Loucy (cell line): Measurements from ENCODE around the gene FAM114A2.

Experiments used
- EZH2phosphoT487 ChIP-seq: fragments of 200-600 bp; IDR thresholded peaks from 2 replicates; pipeline ENCODE4 v1.6.1; 2018; ENCODE audit warnings: antibody characterized with exemption, mild to moderate bottlenecking, moderate library complexity, borderline replicate concordance
- TF ChIP-seq, protein P1 (sequence below): fragments of 200-600 bp; sonication (generic); conservative IDR thresholded peaks from 2 replicates; pipeline ENCODE4 v1.5.1; 2014; ENCODE audit warnings: mild to moderate bottlenecking, antibody characterized with exemption, low read length

DNA sequence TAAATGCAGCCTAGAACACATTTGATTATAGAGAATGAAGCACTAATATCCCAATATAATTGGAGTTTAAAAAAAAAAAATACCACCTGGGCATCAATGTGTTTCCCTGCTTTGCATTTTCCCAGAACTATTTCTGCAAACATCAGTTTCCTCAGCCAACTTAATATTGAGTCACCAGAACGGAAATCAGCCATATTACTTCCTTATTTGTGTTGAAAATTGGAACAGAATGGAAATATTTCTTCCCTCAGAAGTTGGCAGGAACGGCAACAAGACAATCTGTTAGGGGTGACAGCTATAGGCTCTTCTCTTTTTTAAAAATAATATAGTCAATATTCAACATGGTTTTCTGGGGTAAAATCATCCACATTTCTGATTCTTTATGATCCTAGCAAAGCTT is 4.1 kb upstream of the FAM114A2 start:
- TF ChIP-seq, protein P1, sequence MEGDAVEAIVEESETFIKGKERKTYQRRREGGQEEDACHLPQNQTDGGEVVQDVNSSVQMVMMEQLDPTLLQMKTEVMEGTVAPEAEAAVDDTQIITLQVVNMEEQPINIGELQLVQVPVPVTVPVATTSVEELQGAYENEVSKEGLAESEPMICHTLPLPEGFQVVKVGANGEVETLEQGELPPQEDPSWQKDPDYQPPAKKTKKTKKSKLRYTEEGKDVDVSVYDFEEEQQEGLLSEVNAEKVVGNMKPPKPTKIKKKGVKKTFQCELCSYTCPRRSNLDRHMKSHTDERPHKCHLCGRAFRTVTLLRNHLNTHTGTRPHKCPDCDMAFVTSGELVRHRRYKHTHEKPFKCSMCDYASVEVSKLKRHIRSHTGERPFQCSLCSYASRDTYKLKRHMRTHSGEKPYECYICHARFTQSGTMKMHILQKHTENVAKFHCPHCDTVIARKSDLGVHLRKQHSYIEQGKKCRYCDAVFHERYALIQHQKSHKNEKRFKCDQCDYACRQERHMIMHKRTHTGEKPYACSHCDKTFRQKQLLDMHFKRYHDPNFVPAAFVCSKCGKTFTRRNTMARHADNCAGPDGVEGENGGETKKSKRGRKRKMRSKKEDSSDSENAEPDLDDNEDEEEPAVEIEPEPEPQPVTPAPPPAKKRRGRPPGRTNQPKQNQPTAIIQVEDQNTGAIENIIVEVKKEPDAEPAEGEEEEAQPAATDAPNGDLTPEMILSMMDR, result no peak
- TF ChIP-seq EZH2phosphoT487, result no peak
